ENCODE results near the gene PRCP.
"Not testable (repeated sequence)": the region's sequence is repeated elsewhere in the genome, so short reads cannot be mapped to it uniquely, and the experiment has no call there.

The PRCP gene

GRCh38 chr11:82900277-82901164 lies at the start of gene PRCP:
TSS of gene PRCP (minus strand) at chr11:82900430. CDS start at chr11:82900402, 28 bp downstream.
- peak; percentile 96 for DNase-seq

GRCh38 chr11:82949352-82949751 lies 49.1 kb upstream of the PRCP start:
- no peak for DNase-seq

GRCh38 chr11:82945682-82946081 lies 45.5 kb upstream of the PRCP start:
- DNase-seq: no peak

- DNase-seq: not testable (repeated sequence)
Observed at GRCh38 chr11:82945041-82945440, 44.8 kb upstream of the PRCP start.

GRCh38 chr11:82944198-82944597 lies 44.0 kb upstream of the PRCP start:
- DNase-seq: no peak

GRCh38 chr11:82943430-82943829 lies 43.2 kb upstream of the PRCP start:
- not testable (repeated sequence) for DNase-seq

GRCh38 chr11:82942376-82942775 lies 42.1 kb upstream of the PRCP start:
- no peak for DNase-seq

- DNase-seq: no peak
Observed at GRCh38 chr11:82939456-82939855, 39.2 kb upstream of the PRCP start.

- DNase-seq: no peak
Observed at GRCh38 chr11:82937554-82937953, 37.3 kb upstream of the PRCP start.

- no peak for DNase-seq
Observed at GRCh38 chr11:82936261-82936660, 36.0 kb upstream of the PRCP start.

GRCh38 chr11:82932564-82932963 lies 32.3 kb upstream of the PRCP start:
- DNase-seq: no peak

GRCh38 chr11:82930734-82931133 lies 30.5 kb upstream of the PRCP start:
- DNase-seq: no peak

GRCh38 chr11:82930229-82930628 lies 30.0 kb upstream of the PRCP start:
- no peak for DNase-seq

- no peak for DNase-seq
Observed at GRCh38 chr11:82929121-82929520, 28.9 kb upstream of the PRCP start.

GRCh38 chr11:82927264-82927880 lies 27.1 kb upstream of the PRCP start:
- DNase-seq: peak; percentile 1

- no peak for DNase-seq
Observed at GRCh38 chr11:82924522-82925224, 24.4 kb upstream of the PRCP start.

GRCh38 chr11:82922396-82923173 lies 22.4 kb upstream of the PRCP start:
- DNase-seq: not testable (repeated sequence)

- not testable (repeated sequence) for DNase-seq
Observed at GRCh38 chr11:82920227-82920626, 20.0 kb upstream of the PRCP start.

GRCh38 chr11:82919786-82920185 lies 19.6 kb upstream of the PRCP start:
- DNase-seq: not testable (repeated sequence)

GRCh38 chr11:82909015-82909640 lies 8.9 kb upstream of the PRCP start:
- no peak for DNase-seq

GRCh38 chr11:82908311-82908710 lies 8.1 kb upstream of the PRCP start:
- DNase-seq: no peak

- no peak for DNase-seq
Observed at GRCh38 chr11:82907371-82907770, 7.1 kb upstream of the PRCP start.
